Esophagus muscularis mucosa (tissue), 3 donors: ENCODE results near the gene GUCD1.

Source experiments
- POLR2A ChIP-seq: fragments of 450-650 bp; IDR thresholded peaks from one replicate; pipeline ENCODE4 v1.6.1; 2017; ENCODE audit warnings: antibody characterized with exemption, moderate library complexity, mild to moderate bottlenecking, low read depth
- TF ChIP-seq, protein P1 (sequence below), 3 experiments: fragments of 200-600 bp in 2 of 3; fragments of 450-650 bp in 1 of 3; sonication (generic) in 2 of 3; IDR thresholded peaks; one replicate each; pipeline ENCODE4 v1.5.1; 2017 to 2019; ENCODE audit warnings: antibody characterized with exemption in 3 of 3, mild to moderate bottlenecking in 2 of 3, moderate library complexity in 1 of 3

DNA sequence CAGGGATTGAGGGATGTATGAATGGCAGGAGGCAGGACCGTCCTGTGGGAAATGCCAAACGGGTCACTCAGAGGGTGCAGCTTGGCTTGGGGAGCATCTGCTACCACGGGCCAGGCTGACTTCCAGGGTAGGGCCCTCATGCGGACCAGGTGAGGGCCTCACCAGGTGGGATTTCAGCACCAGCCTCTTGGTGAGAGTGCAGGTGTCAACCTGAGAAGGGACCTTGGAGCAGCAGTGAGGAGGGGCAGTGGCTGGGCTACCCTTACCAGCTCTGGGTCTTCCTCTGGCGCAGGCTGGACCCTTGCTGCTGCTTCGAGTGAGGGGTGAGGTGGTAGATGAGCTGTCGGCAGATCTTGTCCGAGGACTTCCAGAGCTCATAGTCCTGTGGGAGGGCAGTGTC lies 33.0 kb upstream of the GUCD1 start:
- TF ChIP-seq, protein P1, sequence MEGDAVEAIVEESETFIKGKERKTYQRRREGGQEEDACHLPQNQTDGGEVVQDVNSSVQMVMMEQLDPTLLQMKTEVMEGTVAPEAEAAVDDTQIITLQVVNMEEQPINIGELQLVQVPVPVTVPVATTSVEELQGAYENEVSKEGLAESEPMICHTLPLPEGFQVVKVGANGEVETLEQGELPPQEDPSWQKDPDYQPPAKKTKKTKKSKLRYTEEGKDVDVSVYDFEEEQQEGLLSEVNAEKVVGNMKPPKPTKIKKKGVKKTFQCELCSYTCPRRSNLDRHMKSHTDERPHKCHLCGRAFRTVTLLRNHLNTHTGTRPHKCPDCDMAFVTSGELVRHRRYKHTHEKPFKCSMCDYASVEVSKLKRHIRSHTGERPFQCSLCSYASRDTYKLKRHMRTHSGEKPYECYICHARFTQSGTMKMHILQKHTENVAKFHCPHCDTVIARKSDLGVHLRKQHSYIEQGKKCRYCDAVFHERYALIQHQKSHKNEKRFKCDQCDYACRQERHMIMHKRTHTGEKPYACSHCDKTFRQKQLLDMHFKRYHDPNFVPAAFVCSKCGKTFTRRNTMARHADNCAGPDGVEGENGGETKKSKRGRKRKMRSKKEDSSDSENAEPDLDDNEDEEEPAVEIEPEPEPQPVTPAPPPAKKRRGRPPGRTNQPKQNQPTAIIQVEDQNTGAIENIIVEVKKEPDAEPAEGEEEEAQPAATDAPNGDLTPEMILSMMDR (IDR thresholded peaks at IDR 0.05), result no peak
- no peak for TF ChIP-seq POLR2A
